ENCODE measurements around the gene LPCAT3.

GRCh38 chr12:6958609-6959057 is 59.6 kb downstream of the LPCAT3 start:
- TF ChIP-seq CTCF (IDR thresholded peaks at IDR 0.05 in 2 of 3, conservative IDR thresholded peaks at IDR 0.05 in 1 of 3; ENCODE audit: borderline replicate concordance in 1 of 3, insufficient read depth in 1 of 3, low read depth in 2 of 3, low read length in 2 of 3) (no peak), POLR2AphosphoS5 (IDR thresholded peaks at IDR 0.05; ENCODE audit: low read depth, low read length) (no peak), POLR2A (IDR thresholded peaks at IDR 0.05; ENCODE audit: borderline replicate concordance, extremely low read depth, insufficient read depth, insufficient read length) (no peak), ELF1 (IDR thresholded peaks at IDR 0.05; ENCODE audit: borderline replicate concordance, low read depth) (no peak), EZH2 (IDR thresholded peaks at IDR 0.05) (no peak), RAD21 (IDR thresholded peaks at IDR 0.05; ENCODE audit: low read depth) (no peak)

Measured in HCT116 (cell line).